ENCODE measurements around the gene RPS29. TPM values are rescaled to one million over a fixed set of nuclear protein-coding genes. Genes with fewer than 3 reads are reported as not detected.
"Not testable (repeated sequence)": the region's sequence is repeated elsewhere in the genome, so short reads cannot be mapped to it uniquely, and the experiment has no call there.

Gene RPS29
- total and polyA plus RNA-seq, 10 of the 15 experiments (the other 5 are each of a cell fraction or from before 2014, with no cell fraction given), result 2,685 to 10,815 (median 4,359) TPM

GRCh38 chr14:49619273-49619672 lies 33.1 kb upstream of the RPS29 start:
- Histone ChIP-seq H3K79me2 (ENCODE audit: control insufficient read depth, insufficient read depth, low read length) (peaks cover 71% of the 10 kb centered on the region), H3K4me2 (ENCODE audit: control insufficient read depth, insufficient read depth) (peak overlapping the region; percentile 40), H3K27ac (ENCODE audit: control insufficient read depth, insufficient read depth) (peak overlapping the region; percentile 98), H3K4me3 (peak overlapping the region; percentile 92), H3K9ac (ENCODE audit: control insufficient read depth, insufficient read depth, low read length) (peak overlapping the region; percentile 98)
- ChIA-PET POLR2A (interaction anchor here (1.3 to 6.2 kb wide), 6 partner anchors 10 to 244 kb away, joined by 8 to 122 read pairs (median 28); partner anchors contain the start of genes DNAAF2 and RPS29), CTCF (interaction anchor here (1.2 to 2.7 kb wide), 5 partner anchors 10 to 243 kb away, joined by 5 to 23 read pairs (median 14); partner anchors contain the start of genes LRR1 and RPS29), SMC1A (ENCODE audit: uncharacterized antibody, unreplicated experiment) (interaction anchor here (1.3 to 2.3 kb wide), 4 partner anchors 9 to 239 kb away, joined by 3 to 17 read pairs (median 10); partner anchors contain the start of genes LRR1 and RPS29), RAD21 (ENCODE audit: unreplicated experiment) (interaction anchor here (2.2 to 2.9 kb wide), 2 partner anchors 22 to 33 kb away, joined by 20 to 29 read pairs; partner anchors contain the start of genes LRR1 and RPS29)
- H3K4me1 ChIP-seq (ENCODE audit: control insufficient read depth, insufficient read depth, low read length); FAIRE-seq; intact Hi-C loops (cut with micrococcal nuclease; ENCODE audit: unreplicated experiment); H2AFZ ChIP-seq (ENCODE audit: control insufficient read depth, low read depth, low read length); ATAC-seq; H4K20me1 ChIP-seq (ENCODE audit: control insufficient read depth, insufficient read depth); H3K27me3 ChIP-seq (replicated peaks in 1 of 2; ENCODE audit: control insufficient read depth in 2 of 2, insufficient read depth in 2 of 2, low read length in 1 of 2); BruUV-seq (replicated peaks); H3K9me3 ChIP-seq (replicated peaks; ENCODE audit: control insufficient read depth, insufficient read depth, low read length); H3K36me3 ChIP-seq (ENCODE audit: control insufficient read depth in 2 of 2, insufficient read depth in 2 of 2, low read length in 1 of 2); DNase-seq (ENCODE audit: low read depth, low spot score); in situ Hi-C loops (cut with MboI): not testable (repeated sequence)
- 6% methylated on average over 12 of the region's 19 CpGs for WGBS (ENCODE audit: insufficient coverage, insufficient replicate concordance, low lambda C conversion rate, missing lambda C conversion rate)
- TF ChIP-seq, protein P1, sequence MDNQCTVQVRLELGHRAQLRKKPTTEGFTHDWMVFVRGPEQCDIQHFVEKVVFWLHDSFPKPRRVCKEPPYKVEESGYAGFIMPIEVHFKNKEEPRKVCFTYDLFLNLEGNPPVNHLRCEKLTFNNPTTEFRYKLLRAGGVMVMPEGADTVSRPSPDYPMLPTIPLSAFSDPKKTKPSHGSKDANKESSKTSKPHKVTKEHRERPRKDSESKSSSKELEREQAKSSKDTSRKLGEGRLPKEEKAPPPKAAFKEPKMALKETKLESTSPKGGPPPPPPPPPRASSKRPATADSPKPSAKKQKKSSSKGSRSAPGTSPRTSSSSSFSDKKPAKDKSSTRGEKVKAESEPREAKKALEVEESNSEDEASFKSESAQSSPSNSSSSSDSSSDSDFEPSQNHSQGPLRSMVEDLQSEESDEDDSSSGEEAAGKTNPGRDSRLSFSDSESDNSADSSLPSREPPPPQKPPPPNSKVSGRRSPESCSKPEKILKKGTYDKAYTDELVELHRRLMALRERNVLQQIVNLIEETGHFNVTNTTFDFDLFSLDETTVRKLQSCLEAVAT (IDR thresholded peaks at IDR 0.05), result 0 out of 2 replicates have a peak, but pooled peaks have one; percentile 65

GRCh38 chr14:49617852-49618519 lies 31.8 kb upstream of the RPS29 start:
- Histone ChIP-seq H3K9me3 (replicated peaks; ENCODE audit: control insufficient read depth, insufficient read depth, low read length) (no peaks in the 10 kb centered on the region), H4K20me1 (ENCODE audit: control insufficient read depth, insufficient read depth) (no peaks in the 10 kb centered on the region), H3K9ac (ENCODE audit: control insufficient read depth, insufficient read depth, low read length) (no peak overlapping the region), H2AFZ (ENCODE audit: control insufficient read depth, low read depth, low read length) (no peak overlapping the region), H3K4me2 (ENCODE audit: control insufficient read depth, insufficient read depth) (peak overlapping the region; percentile 65), H3K36me3 (ENCODE audit: control insufficient read depth in 2 of 2, insufficient read depth in 2 of 2, low read length in 1 of 2) (peaks cover 0 to 11% of the 10 kb centered on the region in 2 experiments), H3K27ac (ENCODE audit: control insufficient read depth, insufficient read depth) (no peak overlapping the region), H3K27me3 (replicated peaks in 1 of 2; ENCODE audit: control insufficient read depth in 2 of 2, insufficient read depth in 2 of 2, low read length in 1 of 2) (no peaks in the 10 kb centered on the region), H3K4me1 (ENCODE audit: control insufficient read depth, insufficient read depth, low read length) (no peaks in the 10 kb centered on the region; the same call in 1 of the 2 replicates), H3K4me3 (0 out of 2 replicates have a peak overlapping the region, but pooled peaks have one; percentile 92), H3K79me2 (ENCODE audit: control insufficient read depth, insufficient read depth, low read length) (peaks cover 62% of the 10 kb centered on the region)
- CTCF ChIA-PET, result interaction anchor here (0.6 kb wide), 1 partner anchor 211 kb away, joined by 3 read pairs; no protein-coding TSS in a partner anchor
- RAD21 ChIA-PET (ENCODE audit: unreplicated experiment), result no interaction called here
- no peak for ATAC-seq
- intact Hi-C loops (cut with micrococcal nuclease; ENCODE audit: unreplicated experiment) (no loop called here), in situ Hi-C loops (cut with MboI) (no loop called here)
- no TSS peak for BruUV-seq (replicated peaks)
- FAIRE-seq, result no peak
- no peak for DNase-seq (ENCODE audit: low read depth, low spot score)
- POLR2A ChIA-PET, result no interaction called here
- SMC1A ChIA-PET (ENCODE audit: uncharacterized antibody, unreplicated experiment), result interaction anchor here (0.6 to 1.2 kb wide), 2 partner anchors 12 to 236 kb away, joined by 3 read pairs; no protein-coding TSS in a partner anchor
- WGBS (ENCODE audit: insufficient coverage, insufficient replicate concordance, low lambda C conversion rate, missing lambda C conversion rate), result 55% methylated on average over 6 of the region's 6 CpGs
- peak; percentile 62 for TF ChIP-seq POLR2A (IDR thresholded peaks at IDR 0.05; ENCODE audit: low read depth, low read length)
- TF ChIP-seq ZBTB40 (IDR thresholded peaks at IDR 0.05; ENCODE audit: borderline replicate concordance), result no peak
- no peak for TF ChIP-seq RB1 (IDR thresholded peaks at IDR 0.05; ENCODE audit: borderline replicate concordance)
- no peak for TF ChIP-seq MXI1 (IDR thresholded peaks at IDR 0.05; ENCODE audit: low read depth, low read length)
- TF ChIP-seq, protein P2, sequence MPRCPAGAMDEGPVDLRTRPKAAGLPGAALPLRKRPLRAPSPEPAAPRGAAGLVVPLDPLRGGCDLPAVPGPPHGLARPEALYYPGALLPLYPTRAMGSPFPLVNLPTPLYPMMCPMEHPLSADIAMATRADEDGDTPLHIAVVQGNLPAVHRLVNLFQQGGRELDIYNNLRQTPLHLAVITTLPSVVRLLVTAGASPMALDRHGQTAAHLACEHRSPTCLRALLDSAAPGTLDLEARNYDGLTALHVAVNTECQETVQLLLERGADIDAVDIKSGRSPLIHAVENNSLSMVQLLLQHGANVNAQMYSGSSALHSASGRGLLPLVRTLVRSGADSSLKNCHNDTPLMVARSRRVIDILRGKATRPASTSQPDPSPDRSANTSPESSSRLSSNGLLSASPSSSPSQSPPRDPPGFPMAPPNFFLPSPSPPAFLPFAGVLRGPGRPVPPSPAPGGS (IDR thresholded peaks at IDR 0.05; ENCODE audit: borderline replicate concordance, insufficient read depth, low read depth, low read length, poor library complexity, severe bottlenecking), result no peak
- TF ChIP-seq POLR2AphosphoS2 (IDR thresholded peaks at IDR 0.05; ENCODE audit: low read depth, low read length), result 0 out of 2 replicates have a peak, but pooled peaks have one; percentile 61

Measured in GM12878 (cell line).